Measurements from ENCODE around the gene SPINK2.

The SPINK2 gene

DNA sequence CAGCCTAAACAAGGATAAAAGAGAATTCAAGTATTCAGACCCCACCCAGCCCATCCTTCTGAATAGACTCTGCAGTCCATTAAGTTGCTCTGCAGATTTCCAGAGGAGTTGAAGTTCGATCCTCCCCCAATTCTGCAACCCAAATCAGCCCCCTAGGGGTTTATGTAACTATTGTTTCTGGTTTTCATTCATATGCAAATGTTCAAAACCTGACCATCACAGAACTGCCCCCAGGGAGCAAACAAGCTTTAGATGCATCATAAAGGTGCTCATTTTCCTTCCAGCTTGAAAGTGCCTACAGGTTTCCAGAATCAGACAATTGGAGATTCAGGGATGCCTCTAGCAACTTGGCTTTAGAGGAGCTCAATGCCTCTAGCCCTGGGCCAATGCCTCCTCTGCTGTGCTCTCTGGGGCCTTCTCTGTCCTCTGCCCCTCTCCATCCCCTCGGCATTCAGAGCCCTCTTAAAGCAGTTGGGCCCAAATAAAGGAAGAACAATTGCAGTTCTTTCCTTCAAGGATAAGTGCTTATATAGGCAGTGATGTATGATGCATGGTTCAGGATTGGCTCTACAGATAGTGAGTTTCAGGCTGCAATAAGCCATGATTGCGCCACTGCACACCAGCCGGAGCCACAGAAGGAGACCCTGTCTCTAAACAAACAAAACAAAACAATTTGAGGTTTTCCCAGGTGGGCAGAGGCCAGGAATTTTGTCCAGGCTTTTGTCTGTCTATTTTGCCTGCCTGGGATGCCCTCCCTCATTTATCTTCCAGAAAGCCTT is 23.5 kb upstream of the SPINK2 start:
- Histone ChIP-seq H3K9me3 (ENCODE audit: control insufficient read depth, low read length) (no peaks in the 10 kb centered on the region), H3K4me3 (ENCODE audit: insufficient read depth, low read depth, low read length) (no peak overlapping the region), H3K27ac (ENCODE audit: insufficient read depth, low read depth, low read length, poor library complexity, severe bottlenecking) (no peak overlapping the region), H3K27me3 (ENCODE audit: control insufficient read depth, insufficient read depth, low read length, poor library complexity, severe bottlenecking) (no peaks in the 10 kb centered on the region), H3K4me1 (ENCODE audit: control insufficient read depth, insufficient read depth, low read length) (no peaks in the 10 kb centered on the region), H3K36me3 (ENCODE audit: control insufficient read depth, insufficient read depth, low read length) (no peaks in the 10 kb centered on the region)
- WGBS, 2 experiments: 41 to 42% methylated on average over 4 of the region's 4 CpGs

DNA sequence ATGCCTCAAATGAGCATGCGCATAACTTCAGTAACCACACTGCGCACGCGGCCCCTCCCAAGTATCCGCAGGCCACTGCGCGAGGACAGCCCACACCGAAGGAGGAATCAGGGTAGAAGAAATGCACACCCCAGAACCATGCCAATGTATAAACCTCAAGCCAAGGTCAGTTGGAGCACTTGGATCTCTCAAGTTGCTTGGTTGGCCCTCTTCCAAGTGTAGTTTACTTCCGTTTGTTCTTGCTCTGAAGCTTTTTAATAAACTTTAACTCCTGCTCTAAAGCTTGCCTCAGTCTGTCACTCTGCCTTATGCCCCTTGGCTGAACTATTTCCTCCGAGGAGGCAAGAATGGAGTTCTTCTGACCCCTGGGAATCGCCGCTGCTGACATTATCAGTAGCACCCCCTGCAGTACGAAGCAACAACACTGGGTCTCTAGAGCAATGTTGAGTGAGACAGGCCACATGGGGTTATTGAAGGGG is 22.0 kb upstream of the SPINK2 start:
- Histone ChIP-seq H3K9me3 (ENCODE audit: control insufficient read depth, low read length) (no peaks in the 10 kb centered on the region), H3K27ac (ENCODE audit: insufficient read depth, low read depth, low read length, poor library complexity, severe bottlenecking) (no peak overlapping the region), H3K4me1 (ENCODE audit: control insufficient read depth, insufficient read depth, low read length) (no peaks in the 10 kb centered on the region), H3K4me3 (ENCODE audit: insufficient read depth, low read depth, low read length) (no peak overlapping the region), H3K36me3 (ENCODE audit: control insufficient read depth, insufficient read depth, low read length) (no peaks in the 10 kb centered on the region), H3K27me3 (ENCODE audit: control insufficient read depth, insufficient read depth, low read length, poor library complexity, severe bottlenecking) (no peaks in the 10 kb centered on the region)
- 69 to 73% methylated on average over 13 of the region's 13 CpGs for WGBS, 2 experiments

GRCh38 chr4:56840559-56840958 is 19.1 kb upstream of the SPINK2 start:
- WGBS, 2 experiments: 93 to 94% methylated on average over 2 of the region's 2 CpGs
- no peaks in the 10 kb centered on the region for H3K4me1 ChIP-seq (ENCODE audit: control insufficient read depth, insufficient read depth, low read length)
- H3K4me3 ChIP-seq (ENCODE audit: insufficient read depth, low read depth, low read length): no peak overlapping the region
- no peaks in the 10 kb centered on the region for H3K9me3 ChIP-seq (ENCODE audit: control insufficient read depth, low read length)
- H3K27me3 ChIP-seq (ENCODE audit: control insufficient read depth, insufficient read depth, low read length, poor library complexity, severe bottlenecking): no peaks in the 10 kb centered on the region
- no peak overlapping the region for H3K27ac ChIP-seq (ENCODE audit: insufficient read depth, low read depth, low read length, poor library complexity, severe bottlenecking)
- H3K36me3 ChIP-seq (ENCODE audit: control insufficient read depth, insufficient read depth, low read length): no peaks in the 10 kb centered on the region

GRCh38 chr4:56828784-56829535 is 7.5 kb upstream of the SPINK2 start:
- Histone ChIP-seq H3K9me3 (ENCODE audit: control insufficient read depth, low read length) (no peaks in the 10 kb centered on the region), H3K27me3 (ENCODE audit: control insufficient read depth, insufficient read depth, low read length, poor library complexity, severe bottlenecking) (no peaks in the 10 kb centered on the region), H3K4me1 (ENCODE audit: control insufficient read depth, insufficient read depth, low read length) (no peaks in the 10 kb centered on the region), H3K4me3 (ENCODE audit: insufficient read depth, low read depth, low read length) (no peak overlapping the region), H3K36me3 (ENCODE audit: control insufficient read depth, insufficient read depth, low read length) (no peaks in the 10 kb centered on the region), H3K27ac (ENCODE audit: insufficient read depth, low read depth, low read length, poor library complexity, severe bottlenecking) (no peak overlapping the region)
- WGBS, 2 experiments: 85 to 96% methylated on average over 1 of the region's 1 CpG

DNA sequence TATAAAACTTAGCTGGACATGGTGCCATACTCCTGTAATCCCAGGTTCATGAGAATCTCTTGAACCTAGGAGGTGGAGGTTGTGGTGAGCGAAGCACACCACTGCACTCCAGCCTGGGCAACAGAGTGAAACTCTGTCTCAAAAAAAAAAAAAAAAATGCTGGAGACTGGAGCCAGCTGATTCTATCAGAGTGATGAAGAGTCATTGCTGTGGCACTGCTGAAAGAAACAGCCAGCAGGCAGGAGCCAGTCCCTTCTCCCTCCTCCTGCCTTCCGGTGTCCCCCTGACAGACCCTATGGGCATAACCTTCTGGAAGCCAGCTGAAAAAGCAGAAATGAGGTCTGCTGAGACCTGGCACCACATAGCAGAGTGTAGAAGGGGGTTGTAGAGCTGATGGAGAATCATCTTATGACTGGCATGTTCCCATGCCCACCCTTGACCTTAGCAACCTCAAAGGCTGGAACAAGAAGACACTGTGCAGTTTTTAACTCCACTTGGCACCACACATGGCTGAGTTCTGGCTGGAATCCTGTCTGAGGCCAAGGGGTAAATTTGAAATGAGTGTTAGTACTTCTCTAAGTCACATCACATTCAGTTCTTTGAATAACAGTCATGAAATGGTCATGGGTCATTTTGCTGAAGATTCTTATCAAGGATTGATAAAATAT is 2.6 kb upstream of the SPINK2 start:
- WGBS, 2 experiments: 88 to 92% methylated on average over 2 of the region's 2 CpGs
- Histone ChIP-seq H3K4me1 (ENCODE audit: control insufficient read depth, insufficient read depth, low read length) (no peaks in the 10 kb centered on the region), H3K9me3 (ENCODE audit: control insufficient read depth, low read length) (no peaks in the 10 kb centered on the region), H3K4me3 (ENCODE audit: insufficient read depth, low read depth, low read length) (no peak overlapping the region), H3K27me3 (ENCODE audit: control insufficient read depth, insufficient read depth, low read length, poor library complexity, severe bottlenecking) (peaks cover 27% of the 10 kb centered on the region), H3K27ac (ENCODE audit: insufficient read depth, low read depth, low read length, poor library complexity, severe bottlenecking) (no peak overlapping the region), H3K36me3 (ENCODE audit: control insufficient read depth, insufficient read depth, low read length) (no peaks in the 10 kb centered on the region)

- peaks cover 27% of the 10 kb centered on the region for H3K27me3 ChIP-seq (ENCODE audit: control insufficient read depth, insufficient read depth, low read length, poor library complexity, severe bottlenecking)
- no peaks in the 10 kb centered on the region for H3K4me1 ChIP-seq (ENCODE audit: control insufficient read depth, insufficient read depth, low read length)
- 54 to 60% methylated on average over 1 of the region's 1 CpG for WGBS, 2 experiments
- H3K9me3 ChIP-seq (ENCODE audit: control insufficient read depth, low read length): no peaks in the 10 kb centered on the region
- no peak overlapping the region for H3K4me3 ChIP-seq (ENCODE audit: insufficient read depth, low read depth, low read length)
- H3K27ac ChIP-seq (ENCODE audit: insufficient read depth, low read depth, low read length, poor library complexity, severe bottlenecking): no peak overlapping the region
- no peaks in the 10 kb centered on the region for H3K36me3 ChIP-seq (ENCODE audit: control insufficient read depth, insufficient read depth, low read length)
These were observed 2.7 kb downstream of the SPINK2 start for GRCh38 chr4:56818797-56819196.

DNA sequence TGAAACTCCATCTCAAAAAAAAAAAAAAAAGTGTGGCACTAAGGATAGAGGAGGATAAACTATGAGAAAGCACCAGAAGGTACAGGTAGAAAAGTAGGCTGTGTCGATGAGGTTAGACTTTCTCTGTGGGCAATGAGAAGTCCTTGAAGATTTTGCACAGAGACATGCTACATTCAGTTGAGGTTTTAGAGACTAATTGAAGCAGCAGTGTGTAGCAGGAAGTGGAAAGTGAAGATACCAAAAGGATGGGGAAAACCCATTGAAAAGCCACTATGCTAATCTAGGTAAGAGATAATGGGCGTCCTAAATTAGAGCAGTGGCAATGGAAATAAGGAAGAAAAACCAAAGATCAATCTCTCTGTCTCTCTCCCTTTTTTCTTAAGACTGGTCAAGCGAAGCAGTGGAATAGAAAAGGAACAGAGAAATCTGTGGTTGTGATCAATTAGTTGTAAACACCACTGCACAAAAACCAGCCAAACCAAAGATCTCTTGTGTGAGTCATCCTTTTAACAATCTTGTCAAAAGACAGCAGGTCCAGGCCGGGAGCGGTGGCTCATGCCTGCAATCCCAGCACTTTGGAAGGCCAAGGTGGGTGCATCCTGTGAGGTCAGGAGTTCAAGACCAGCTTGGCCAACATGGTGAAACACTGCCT is 3.5 kb downstream of the SPINK2 start:
- peaks cover 27% of the 10 kb centered on the region for H3K27me3 ChIP-seq (ENCODE audit: control insufficient read depth, insufficient read depth, low read length, poor library complexity, severe bottlenecking)
- H3K36me3 ChIP-seq (ENCODE audit: control insufficient read depth, insufficient read depth, low read length): no peaks in the 10 kb centered on the region
- WGBS, 2 experiments: 85 to 91% methylated on average over 3 to 4 of the region's 5 CpGs
- H3K4me3 ChIP-seq (ENCODE audit: insufficient read depth, low read depth, low read length): no peak overlapping the region
- H3K27ac ChIP-seq (ENCODE audit: insufficient read depth, low read depth, low read length, poor library complexity, severe bottlenecking): no peak overlapping the region
- H3K4me1 ChIP-seq (ENCODE audit: control insufficient read depth, insufficient read depth, low read length): no peaks in the 10 kb centered on the region
- no peaks in the 10 kb centered on the region for H3K9me3 ChIP-seq (ENCODE audit: control insufficient read depth, low read length)

- 81 to 89% methylated on average over 1 of the region's 1 CpG for WGBS, 2 experiments
- H3K4me1 ChIP-seq (ENCODE audit: control insufficient read depth, insufficient read depth, low read length): no peaks in the 10 kb centered on the region
- H3K4me3 ChIP-seq (ENCODE audit: insufficient read depth, low read depth, low read length): no peak overlapping the region
- no peaks in the 10 kb centered on the region for H3K9me3 ChIP-seq (ENCODE audit: control insufficient read depth, low read length)
- no peaks in the 10 kb centered on the region for H3K27me3 ChIP-seq (ENCODE audit: control insufficient read depth, insufficient read depth, low read length, poor library complexity, severe bottlenecking)
- no peak overlapping the region for H3K27ac ChIP-seq (ENCODE audit: insufficient read depth, low read depth, low read length, poor library complexity, severe bottlenecking)
- H3K36me3 ChIP-seq (ENCODE audit: control insufficient read depth, insufficient read depth, low read length): no peaks in the 10 kb centered on the region
These were observed 14.8 kb downstream of the SPINK2 start for GRCh38 chr4:56806666-56807065.

- H3K27ac ChIP-seq (ENCODE audit: insufficient read depth, low read depth, low read length, poor library complexity, severe bottlenecking): no peak overlapping the region
These were observed 16.9 kb downstream of the SPINK2 start for GRCh38 chr4:56804551-56804950.

DNA sequence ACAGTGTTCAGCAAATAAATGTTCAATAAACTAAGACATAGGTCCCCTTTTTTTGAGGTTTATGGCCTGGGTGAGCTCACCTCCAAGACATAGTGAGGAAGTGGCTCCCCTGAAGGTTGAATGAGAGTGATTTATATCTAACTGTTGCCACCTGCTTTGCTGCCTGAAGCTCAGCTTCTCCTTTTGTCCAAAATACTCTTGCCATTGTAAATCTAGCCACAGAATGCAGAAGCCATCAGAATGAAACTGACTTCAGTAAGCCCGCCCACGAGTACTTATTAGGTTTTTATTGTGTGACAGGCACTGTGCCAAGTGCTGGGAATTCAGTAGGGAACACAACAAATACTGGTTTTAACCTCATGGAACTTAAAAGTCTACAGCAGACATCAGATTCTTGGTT is 18.0 kb downstream of the SPINK2 start:
- 85 to 86% methylated on average over 2 of the region's 2 CpGs for WGBS, 2 experiments

More at GRCh38 chr4:56804551-56804950, 16.9 kb downstream of the SPINK2 start:
- no peaks in the 10 kb centered on the region for H3K9me3 ChIP-seq (ENCODE audit: control insufficient read depth, low read length)
- no peaks in the 10 kb centered on the region for H3K27me3 ChIP-seq (ENCODE audit: control insufficient read depth, insufficient read depth, low read length, poor library complexity, severe bottlenecking)
- no peaks in the 10 kb centered on the region for H3K4me1 ChIP-seq (ENCODE audit: control insufficient read depth, insufficient read depth, low read length)
- H3K36me3 ChIP-seq (ENCODE audit: control insufficient read depth, insufficient read depth, low read length): no peaks in the 10 kb centered on the region
- H3K4me3 ChIP-seq (ENCODE audit: insufficient read depth, low read depth, low read length): no peak overlapping the region
- 92 to 95% methylated on average over 1 of the region's 1 CpG for WGBS, 2 experiments

More for the DNA sequence above, 18.0 kb downstream of the SPINK2 start:
- Histone ChIP-seq H3K9me3 (ENCODE audit: control insufficient read depth, low read length) (no peaks in the 10 kb centered on the region), H3K4me3 (ENCODE audit: insufficient read depth, low read depth, low read length) (no peak overlapping the region), H3K27ac (ENCODE audit: insufficient read depth, low read depth, low read length, poor library complexity, severe bottlenecking) (no peak overlapping the region), H3K4me1 (ENCODE audit: control insufficient read depth, insufficient read depth, low read length) (no peaks in the 10 kb centered on the region), H3K27me3 (ENCODE audit: control insufficient read depth, insufficient read depth, low read length, poor library complexity, severe bottlenecking) (no peaks in the 10 kb centered on the region), H3K36me3 (ENCODE audit: control insufficient read depth, insufficient read depth, low read length) (no peaks in the 10 kb centered on the region)

Measured in ectodermal cell (in vitro differentiated cells).